Sigmoid colon (tissue), 4 donors: ENCODE data around the gene RPL14.

Experiments used
- EP300 ChIP-seq, 4 donors: sonication (generic); formaldehyde crosslinking; IDR thresholded peaks; one replicate each; pipeline ENCODE4 v1.6.1; 2017; ENCODE audit warnings: antibody characterized with exemption in 4 of 4
- TF ChIP-seq, protein P1 (sequence below), 4 experiments: fragments of 450-650 bp in 3 of 4; fragments of 200-600 bp in 1 of 4; IDR thresholded peaks; one replicate each; pipeline ENCODE4 v1.5.1; 2016 to 2019; ENCODE audit warnings: antibody characterized with exemption in 4 of 4, mild to moderate bottlenecking in 3 of 4, moderate library complexity in 2 of 4

DNA sequence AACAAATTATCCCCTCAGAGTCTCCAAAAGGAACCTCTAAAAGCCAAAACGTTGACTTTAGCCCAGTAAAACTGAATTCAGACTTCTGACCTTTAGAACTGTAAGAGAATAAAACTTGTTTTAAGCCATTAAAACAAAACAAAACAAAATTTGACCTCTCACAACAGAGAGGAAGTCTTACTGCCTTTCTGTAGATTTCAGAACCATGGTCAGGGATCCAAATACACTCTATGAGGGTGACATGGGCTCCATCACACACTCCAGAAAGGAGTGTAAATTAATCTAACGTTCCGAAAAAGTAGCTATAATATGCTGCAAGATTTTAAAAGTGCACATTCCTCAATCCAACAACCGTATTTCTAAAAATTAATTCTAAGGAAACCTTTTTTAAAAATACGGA, 19.2 kb upstream of the RPL14 start:
- TF ChIP-seq EP300 (IDR thresholded peaks at IDR 0.05): no peak
- TF ChIP-seq, protein P1, sequence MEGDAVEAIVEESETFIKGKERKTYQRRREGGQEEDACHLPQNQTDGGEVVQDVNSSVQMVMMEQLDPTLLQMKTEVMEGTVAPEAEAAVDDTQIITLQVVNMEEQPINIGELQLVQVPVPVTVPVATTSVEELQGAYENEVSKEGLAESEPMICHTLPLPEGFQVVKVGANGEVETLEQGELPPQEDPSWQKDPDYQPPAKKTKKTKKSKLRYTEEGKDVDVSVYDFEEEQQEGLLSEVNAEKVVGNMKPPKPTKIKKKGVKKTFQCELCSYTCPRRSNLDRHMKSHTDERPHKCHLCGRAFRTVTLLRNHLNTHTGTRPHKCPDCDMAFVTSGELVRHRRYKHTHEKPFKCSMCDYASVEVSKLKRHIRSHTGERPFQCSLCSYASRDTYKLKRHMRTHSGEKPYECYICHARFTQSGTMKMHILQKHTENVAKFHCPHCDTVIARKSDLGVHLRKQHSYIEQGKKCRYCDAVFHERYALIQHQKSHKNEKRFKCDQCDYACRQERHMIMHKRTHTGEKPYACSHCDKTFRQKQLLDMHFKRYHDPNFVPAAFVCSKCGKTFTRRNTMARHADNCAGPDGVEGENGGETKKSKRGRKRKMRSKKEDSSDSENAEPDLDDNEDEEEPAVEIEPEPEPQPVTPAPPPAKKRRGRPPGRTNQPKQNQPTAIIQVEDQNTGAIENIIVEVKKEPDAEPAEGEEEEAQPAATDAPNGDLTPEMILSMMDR (IDR thresholded peaks at IDR 0.05): no peak
